KOPT-K1 (cell line): ENCODE data around the gene ATXN1.

Experiments
- H3K27ac ChIP-seq: fragments of 200-600 bp; sonication (generic); 2 replicates; pipeline ENCODE4 v1.5.1; 2016; ENCODE audit warnings: antibody characterized with exemption, mild to moderate bottlenecking, low read depth, low read length; ENCODE audit not compliant: poor library complexity, severe bottlenecking
- H3K36me3 ChIP-seq: fragments of 200-600 bp; sonication (generic); 2 replicates; pipeline ENCODE4 v1.5.1; 2017; ENCODE audit warnings: antibody characterized with exemption, mild to moderate bottlenecking, low read length, moderate library complexity; ENCODE audit not compliant: insufficient read depth
- H3K9me3 ChIP-seq: fragments of 200-600 bp; sonication (generic); 2 replicates; pipeline ENCODE4 v1.5.1; 2017; ENCODE audit warnings: antibody characterized with exemption, low read length, mild to moderate bottlenecking; ENCODE audit not compliant: insufficient read depth, poor library complexity, severe bottlenecking

ATXN1 gene

GRCh38 chr6:16446273-16446672 lies 315.0 kb downstream of the ATXN1 start:
- no peaks in the 10 kb centered on the region for H3K36me3 ChIP-seq
- no peak overlapping the region for H3K27ac ChIP-seq
- H3K9me3 ChIP-seq = no peaks in the 10 kb centered on the region

GRCh38 chr6:16442031-16442430 lies 319.2 kb downstream of the ATXN1 start:
- Histone ChIP-seq H3K36me3 (no peaks in the 10 kb centered on the region), H3K27ac (no peak overlapping the region), H3K9me3 (no peaks in the 10 kb centered on the region)

GRCh38 chr6:16441262-16441661 lies 320.0 kb downstream of the ATXN1 start:
- H3K36me3 ChIP-seq = no peaks in the 10 kb centered on the region
- no peaks in the 10 kb centered on the region for H3K9me3 ChIP-seq
- no peak overlapping the region for H3K27ac ChIP-seq

- Histone ChIP-seq H3K9me3 (no peaks in the 10 kb centered on the region), H3K27ac (no peak overlapping the region), H3K36me3 (no peaks in the 10 kb centered on the region)
These were observed 320.5 kb downstream of the ATXN1 start for GRCh38 chr6:16440636-16441212.

GRCh38 chr6:16438718-16439591 lies 322.3 kb downstream of the ATXN1 start:
- H3K36me3 ChIP-seq = no peaks in the 10 kb centered on the region
- H3K27ac ChIP-seq = no peak overlapping the region
- H3K9me3 ChIP-seq = no peaks in the 10 kb centered on the region

GRCh38 chr6:16437984-16438383 lies 323.3 kb downstream of the ATXN1 start:
- H3K27ac ChIP-seq = no peak overlapping the region

GRCh38 chr6:16437095-16437494 lies 324.2 kb downstream of the ATXN1 start:
- H3K9me3 ChIP-seq = no peaks in the 10 kb centered on the region
- peak overlapping the region; percentile 48 for H3K27ac ChIP-seq
- H3K36me3 ChIP-seq = no peaks in the 10 kb centered on the region

More at GRCh38 chr6:16437984-16438383, 323.3 kb downstream of the ATXN1 start:
- Histone ChIP-seq H3K36me3 (no peaks in the 10 kb centered on the region), H3K9me3 (no peaks in the 10 kb centered on the region)

- Histone ChIP-seq H3K36me3 (no peaks in the 10 kb centered on the region), H3K9me3 (no peaks in the 10 kb centered on the region), H3K27ac (peak overlapping the region; percentile 48)
These were observed 324.7 kb downstream of the ATXN1 start for GRCh38 chr6:16436550-16436949.

- H3K27ac ChIP-seq = no peak overlapping the region
- no peaks in the 10 kb centered on the region for H3K36me3 ChIP-seq
- no peaks in the 10 kb centered on the region for H3K9me3 ChIP-seq
These were observed 326.4 kb downstream of the ATXN1 start for GRCh38 chr6:16434885-16435284.

- Histone ChIP-seq H3K9me3 (no peaks in the 10 kb centered on the region), H3K36me3 (no peaks in the 10 kb centered on the region)
These were observed 327.8 kb downstream of the ATXN1 start for GRCh38 chr6:16433338-16433890.

GRCh38 chr6:16432075-16433032 lies 328.9 kb downstream of the ATXN1 start:
- H3K36me3 ChIP-seq = no peaks in the 10 kb centered on the region
- no peaks in the 10 kb centered on the region for H3K9me3 ChIP-seq
- no peak overlapping the region for H3K27ac ChIP-seq

More at GRCh38 chr6:16433338-16433890, 327.8 kb downstream of the ATXN1 start:
- no peak overlapping the region for H3K27ac ChIP-seq

- H3K36me3 ChIP-seq = no peaks in the 10 kb centered on the region
- H3K27ac ChIP-seq = no peak overlapping the region
- no peaks in the 10 kb centered on the region for H3K9me3 ChIP-seq
These were observed 330.2 kb downstream of the ATXN1 start for GRCh38 chr6:16431106-16431505.

- no peaks in the 10 kb centered on the region for H3K36me3 ChIP-seq
- H3K9me3 ChIP-seq = no peaks in the 10 kb centered on the region
- H3K27ac ChIP-seq = no peak overlapping the region
These were observed 330.7 kb downstream of the ATXN1 start for GRCh38 chr6:16430391-16431089.

- Histone ChIP-seq H3K9me3 (no peaks in the 10 kb centered on the region), H3K27ac (no peak overlapping the region), H3K36me3 (no peaks in the 10 kb centered on the region)
These were observed 331.6 kb downstream of the ATXN1 start for GRCh38 chr6:16429669-16430068.
